ENCODE results near the gene LRP6. TPM values are rescaled to one million over a fixed set of nuclear protein-coding genes. Genes with fewer than 3 reads are reported as not detected.

Gene LRP6
- total RNA-seq, 1 experiment from 2014 or later: 72.8 TPM

GRCh38 chr12:12210983-12211382, 55.9 kb downstream of the LRP6 start (continued):
- TF ChIP-seq ARID4B (CRISPR knock-in tag; IDR thresholded peaks at IDR 0.05; ENCODE audit: borderline replicate concordance) (no peak), ATF1 (CRISPR knock-in tag; IDR thresholded peaks at IDR 0.05) (no peak)

GRCh38 chr12:12210416-12210815, 56.4 kb downstream of the LRP6 start:
- ATAC-seq (no peak), DNase-seq (ENCODE audit: low spot score) (no peak)
- TF ChIP-seq AR (CRISPR knock-in tag; IDR thresholded peaks at IDR 0.05): no peak
- no peak for TF ChIP-seq FOXK1 (CRISPR knock-in tag; IDR thresholded peaks at IDR 0.05)
- no peak for TF ChIP-seq CTCF (IDR thresholded peaks at IDR 0.05)
- Mint-ChIP-seq H3K9me3 (no peaks in the 10 kb centered on the region), H3K4me1 (peaks cover 33% of the 10 kb centered on the region), H3K36me3 (no peaks in the 10 kb centered on the region), H3K27me3 (ENCODE audit: low read depth) (no peaks in the 10 kb centered on the region), H3K27ac (no peak overlapping the region), H3K4me3 (no peak overlapping the region)
- POLR2A ChIA-PET: no interaction called here
- CTCF ChIA-PET: no interaction called here

DNA sequence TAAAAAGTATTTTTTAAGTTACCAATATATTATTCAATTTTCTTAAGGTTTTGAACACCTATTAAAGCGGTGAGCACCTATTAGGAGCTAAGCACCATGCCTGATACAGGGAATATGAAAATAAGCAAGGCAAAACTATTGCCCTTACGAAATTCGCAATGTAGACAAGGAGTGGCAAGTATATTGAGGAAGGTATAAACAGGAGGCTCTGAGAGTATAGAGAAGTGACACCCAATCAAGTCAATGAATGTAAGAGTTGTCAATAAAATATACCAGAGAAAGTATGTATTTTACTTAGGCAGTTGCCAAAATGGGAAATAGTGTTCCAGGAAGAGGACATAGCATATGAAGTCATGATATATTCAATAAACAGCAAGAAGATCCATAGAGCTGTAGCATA, 57.2 kb downstream of the LRP6 start:
- no peak for ATAC-seq

More for the DNA sequence above, 57.2 kb downstream of the LRP6 start:
- Mint-ChIP-seq H3K27ac (no peak overlapping the region), H3K36me3 (no peaks in the 10 kb centered on the region), H3K27me3 (ENCODE audit: low read depth) (no peaks in the 10 kb centered on the region), H3K9me3 (no peaks in the 10 kb centered on the region), H3K4me3 (no peak overlapping the region), H3K4me1 (peaks cover 29% of the 10 kb centered on the region)
- TF ChIP-seq ZNF263 (CRISPR knock-in tag; IDR thresholded peaks at IDR 0.05; ENCODE audit: low read depth) (no peak), MYBL2 (CRISPR knock-in tag; IDR thresholded peaks at IDR 0.05) (no peak), ZBTB21 (CRISPR knock-in tag; IDR thresholded peaks at IDR 0.05; ENCODE audit: borderline replicate concordance) (no peak), FOXP4 (CRISPR knock-in tag; IDR thresholded peaks at IDR 0.05) (no peak), TP53 (CRISPR knock-in tag; IDR thresholded peaks at IDR 0.05) (no peak), MXD4 (CRISPR knock-in tag; IDR thresholded peaks at IDR 0.05; ENCODE audit: borderline replicate concordance) (no peak), TEAD1 (CRISPR knock-in tag; IDR thresholded peaks at IDR 0.05) (no peak)
- TF ChIP-seq, protein P1, sequence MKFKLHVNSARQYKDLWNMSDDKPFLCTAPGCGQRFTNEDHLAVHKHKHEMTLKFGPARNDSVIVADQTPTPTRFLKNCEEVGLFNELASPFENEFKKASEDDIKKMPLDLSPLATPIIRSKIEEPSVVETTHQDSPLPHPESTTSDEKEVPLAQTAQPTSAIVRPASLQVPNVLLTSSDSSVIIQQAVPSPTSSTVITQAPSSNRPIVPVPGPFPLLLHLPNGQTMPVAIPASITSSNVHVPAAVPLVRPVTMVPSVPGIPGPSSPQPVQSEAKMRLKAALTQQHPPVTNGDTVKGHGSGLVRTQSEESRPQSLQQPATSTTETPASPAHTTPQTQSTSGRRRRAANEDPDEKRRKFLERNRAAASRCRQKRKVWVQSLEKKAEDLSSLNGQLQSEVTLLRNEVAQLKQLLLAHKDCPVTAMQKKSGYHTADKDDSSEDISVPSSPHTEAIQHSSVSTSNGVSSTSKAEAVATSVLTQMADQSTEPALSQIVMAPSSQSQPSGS (CRISPR knock-in tag; IDR thresholded peaks at IDR 0.05; ENCODE audit: borderline replicate concordance, low read depth): no peak
- TF ChIP-seq, protein P2, sequence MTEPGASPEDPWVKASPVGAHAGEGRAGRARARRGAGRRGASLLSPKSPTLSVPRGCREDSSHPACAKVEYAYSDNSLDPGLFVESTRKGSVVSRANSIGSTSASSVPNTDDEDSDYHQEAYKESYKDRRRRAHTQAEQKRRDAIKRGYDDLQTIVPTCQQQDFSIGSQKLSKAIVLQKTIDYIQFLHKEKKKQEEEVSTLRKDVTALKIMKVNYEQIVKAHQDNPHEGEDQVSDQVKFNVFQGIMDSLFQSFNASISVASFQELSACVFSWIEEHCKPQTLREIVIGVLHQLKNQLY (CRISPR knock-in tag; IDR thresholded peaks at IDR 0.05): no peak
- ChIA-PET CTCF (no interaction called here), POLR2A (no interaction called here)
- DNase-seq (ENCODE audit: low spot score): no peak

Measured in WTC11 (cell line).